Measurements from ENCODE around the gene ZNF366. TPM values are rescaled to one million over a fixed set of nuclear protein-coding genes. Genes with fewer than 3 reads are reported as not detected.

The ZNF366 gene
- total RNA-seq, 4 donors from 2014 or later: 2.6 to 14.7 (median 3.8) TPM

- no peak for TF ChIP-seq CTCF (IDR thresholded peaks at IDR 0.05; ENCODE audit: low read depth)
Observed at GRCh38 chr5:72494623-72495124, 12.5 kb downstream of the ZNF366 start.

- TF ChIP-seq CTCF (IDR thresholded peaks at IDR 0.05; ENCODE audit: low read depth): no peak
Observed at GRCh38 chr5:72489536-72489935, 17.7 kb downstream of the ZNF366 start.

GRCh38 chr5:72488756-72489155 lies 18.5 kb downstream of the ZNF366 start:
- TF ChIP-seq CTCF (IDR thresholded peaks at IDR 0.05; ENCODE audit: low read depth): no peak

GRCh38 chr5:72487177-72487576 lies 20.0 kb downstream of the ZNF366 start:
- no peak for TF ChIP-seq CTCF (IDR thresholded peaks at IDR 0.05; ENCODE audit: low read depth)

- TF ChIP-seq CTCF (IDR thresholded peaks at IDR 0.05; ENCODE audit: low read depth): no peak
Observed at GRCh38 chr5:72486371-72486770, 20.8 kb downstream of the ZNF366 start.

- TF ChIP-seq CTCF (IDR thresholded peaks at IDR 0.05; ENCODE audit: low read depth): no peak
Observed at GRCh38 chr5:72485430-72485974, 21.7 kb downstream of the ZNF366 start.

- TF ChIP-seq CTCF (IDR thresholded peaks at IDR 0.05; ENCODE audit: low read depth): no peak
Observed at GRCh38 chr5:72482046-72482445, 25.2 kb downstream of the ZNF366 start.

Data from subcutaneous adipose tissue (tissue), 4 donors.